ENCODE results near the gene NKTR.

GRCh38 chr3:42675909-42676308 lies 75.4 kb downstream of the NKTR start:
- TF ChIP-seq CTCF (IDR thresholded peaks at IDR 0.05) = no peak
- TF ChIP-seq ZFX (IDR thresholded peaks at IDR 0.05; ENCODE audit: borderline replicate concordance) = no peak
